HL-60 (cell line): Measurements from ENCODE around the gene KCNE4.

Experiments used
- DNase-seq, 2 experiments: peaks; one replicate each; pipeline ENCODE4 v3.0.0-alpha.2; 2010 to 2020; ENCODE audit warnings: low read depth in 1 of 2, low spot score in 1 of 2
- H3K27ac ChIP-seq: fragments of 250-450 bp; sonication (Bioruptor Pico); replicated peaks from 2 replicates; pipeline ENCODE4 v1.5.1; 2020; ENCODE audit warnings: mild to moderate bottlenecking, moderate library complexity
- H3K27me3 ChIP-seq: fragments of 250-450 bp; sonication (Bioruptor Pico); 2 replicates; pipeline ENCODE4 v1.5.1; 2021; ENCODE audit warnings: mild to moderate bottlenecking, moderate library complexity; ENCODE audit not compliant: insufficient read depth, poor library complexity, severe bottlenecking
- H3K4me3 ChIP-seq: replicated peaks from 2 replicates; pipeline ENCODE4 v1.5.1; 2011; ENCODE audit warnings: mild to moderate bottlenecking, control low read depth, low read length; ENCODE audit not compliant: insufficient read depth
- CTCF ChIP-seq: IDR thresholded peaks from one replicate; pipeline ENCODE4 v1.5.1; 2011; ENCODE audit warnings: low read length, control low read depth, inconsistent platforms; ENCODE audit not compliant: insufficient read depth
- GABPA ChIP-seq: IDR thresholded peaks from 2 replicates; pipeline ENCODE4 v1.6.1; 2012; ENCODE audit warnings: low read depth
- POLR2AphosphoS5 ChIP-seq: IDR thresholded peaks from 2 replicates; pipeline ENCODE4 v1.6.1; 2012; ENCODE audit warnings: low read depth
- SPI1 ChIP-seq: IDR thresholded peaks from 2 replicates; pipeline ENCODE4 v1.6.1; 2012; ENCODE audit warnings: low read depth, mild to moderate bottlenecking, borderline replicate concordance
- TF ChIP-seq, protein P1 (sequence below): IDR thresholded peaks from 2 replicates; pipeline ENCODE4 v1.6.1; 2012; ENCODE audit warnings: low read depth; ENCODE audit not compliant: insufficient replicate concordance

The KCNE4 gene

DNA sequence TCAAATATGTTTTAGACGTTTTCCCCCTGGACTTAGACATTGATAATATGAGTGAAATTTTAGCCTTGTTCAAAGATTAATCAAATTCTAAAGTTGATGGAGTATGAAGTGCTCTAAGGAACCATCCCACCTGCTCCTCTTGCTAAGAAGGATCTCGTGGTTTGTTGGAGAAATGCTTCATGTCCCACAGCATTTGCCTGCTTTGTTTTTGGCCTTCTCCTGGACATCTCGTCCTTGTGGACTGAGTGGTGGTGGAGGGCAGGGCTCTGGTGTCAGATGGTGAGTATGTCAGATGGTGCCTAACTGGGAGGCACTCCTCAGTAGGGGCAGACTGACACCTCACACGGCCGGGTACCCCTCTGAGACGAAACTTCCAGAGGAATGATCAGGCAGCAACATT, 39.7 kb upstream of the KCNE4 start:
- Histone ChIP-seq H3K27ac (no peak overlapping the region), H3K4me3 (no peak overlapping the region), H3K27me3 (no peaks in the 10 kb centered on the region)
- DNase-seq, result no peak
- TF ChIP-seq GABPA (no peak), SPI1 (no peak), CTCF (no peak), POLR2AphosphoS5 (no peak)
- TF ChIP-seq, protein P1, sequence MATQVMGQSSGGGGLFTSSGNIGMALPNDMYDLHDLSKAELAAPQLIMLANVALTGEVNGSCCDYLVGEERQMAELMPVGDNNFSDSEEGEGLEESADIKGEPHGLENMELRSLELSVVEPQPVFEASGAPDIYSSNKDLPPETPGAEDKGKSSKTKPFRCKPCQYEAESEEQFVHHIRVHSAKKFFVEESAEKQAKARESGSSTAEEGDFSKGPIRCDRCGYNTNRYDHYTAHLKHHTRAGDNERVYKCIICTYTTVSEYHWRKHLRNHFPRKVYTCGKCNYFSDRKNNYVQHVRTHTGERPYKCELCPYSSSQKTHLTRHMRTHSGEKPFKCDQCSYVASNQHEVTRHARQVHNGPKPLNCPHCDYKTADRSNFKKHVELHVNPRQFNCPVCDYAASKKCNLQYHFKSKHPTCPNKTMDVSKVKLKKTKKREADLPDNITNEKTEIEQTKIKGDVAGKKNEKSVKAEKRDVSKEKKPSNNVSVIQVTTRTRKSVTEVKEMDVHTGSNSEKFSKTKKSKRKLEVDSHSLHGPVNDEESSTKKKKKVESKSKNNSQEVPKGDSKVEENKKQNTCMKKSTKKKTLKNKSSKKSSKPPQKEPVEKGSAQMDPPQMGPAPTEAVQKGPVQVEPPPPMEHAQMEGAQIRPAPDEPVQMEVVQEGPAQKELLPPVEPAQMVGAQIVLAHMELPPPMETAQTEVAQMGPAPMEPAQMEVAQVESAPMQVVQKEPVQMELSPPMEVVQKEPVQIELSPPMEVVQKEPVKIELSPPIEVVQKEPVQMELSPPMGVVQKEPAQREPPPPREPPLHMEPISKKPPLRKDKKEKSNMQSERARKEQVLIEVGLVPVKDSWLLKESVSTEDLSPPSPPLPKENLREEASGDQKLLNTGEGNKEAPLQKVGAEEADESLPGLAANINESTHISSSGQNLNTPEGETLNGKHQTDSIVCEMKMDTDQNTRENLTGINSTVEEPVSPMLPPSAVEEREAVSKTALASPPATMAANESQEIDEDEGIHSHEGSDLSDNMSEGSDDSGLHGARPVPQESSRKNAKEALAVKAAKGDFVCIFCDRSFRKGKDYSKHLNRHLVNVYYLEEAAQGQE, result no peak

DNA sequence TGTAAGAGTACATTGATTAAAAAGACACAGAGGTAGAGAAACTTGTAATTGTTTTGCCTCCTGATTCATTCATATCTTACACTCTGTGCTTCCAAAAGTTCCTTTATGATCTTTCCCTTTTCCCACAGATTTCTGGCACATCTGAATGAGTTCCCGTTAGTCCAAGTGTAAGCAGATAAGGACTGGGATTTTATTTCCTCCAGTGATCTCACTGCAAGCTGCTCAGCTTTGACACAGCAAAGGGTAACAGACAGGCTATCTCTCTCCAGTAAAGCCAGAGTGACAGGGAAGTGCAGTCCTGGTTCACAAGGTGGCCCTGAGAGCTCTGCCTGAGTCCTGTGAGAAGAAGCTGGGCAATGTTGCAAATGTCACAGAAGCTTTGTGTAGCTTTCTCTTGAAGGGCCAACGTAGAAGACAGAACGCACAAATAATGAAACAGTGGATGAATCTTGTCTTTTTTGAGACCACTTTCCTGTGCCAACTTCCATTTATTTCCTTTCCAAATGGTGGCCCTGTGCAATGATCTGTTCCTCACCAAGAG, 32.5 kb upstream of the KCNE4 start:
- DNase-seq, result no peak
- Histone ChIP-seq H3K27me3 (no peaks in the 10 kb centered on the region), H3K4me3 (no peak overlapping the region), H3K27ac (no peak overlapping the region)
- no peak for TF ChIP-seq CTCF
- TF ChIP-seq GABPA, result no peak
- no peak for TF ChIP-seq SPI1

DNA sequence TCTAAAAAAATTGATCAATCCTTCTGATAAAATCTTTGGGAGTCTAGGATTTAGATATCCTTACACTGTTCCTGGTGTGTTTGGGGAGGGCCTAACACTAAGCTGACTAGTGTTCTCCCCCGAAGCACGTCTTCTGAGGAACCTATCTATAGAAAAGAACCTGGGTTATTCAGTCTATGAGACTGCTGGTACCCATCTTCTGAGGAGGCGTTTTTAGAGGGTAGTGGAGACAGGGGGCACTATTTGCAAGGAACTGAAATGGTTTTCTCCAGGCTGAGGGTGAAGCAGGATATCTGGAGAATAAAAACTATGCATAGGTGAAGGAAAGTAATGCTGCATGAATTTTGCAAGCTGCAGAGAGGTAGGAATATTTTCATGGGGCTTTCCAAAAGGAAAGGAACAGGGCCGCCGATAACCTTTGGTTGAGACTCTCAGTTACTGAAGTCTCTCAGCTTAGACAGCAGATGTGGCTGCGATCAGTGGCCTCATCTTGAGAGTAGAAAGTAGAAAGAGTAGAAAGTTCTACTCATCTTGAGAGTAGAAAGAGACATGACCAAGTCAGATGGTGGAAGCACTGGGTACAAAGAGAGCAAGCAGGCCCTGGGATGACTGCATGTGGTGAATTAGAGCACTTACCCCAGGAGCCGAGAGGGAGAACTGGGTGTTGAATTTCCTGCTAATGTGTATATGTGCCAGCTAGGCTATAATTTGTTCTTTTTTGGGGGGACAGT, 31.8 kb upstream of the KCNE4 start:
- H3K4me3 ChIP-seq, result no peak overlapping the region
- H3K27ac ChIP-seq, result no peak overlapping the region
- no peak for DNase-seq
- no peaks in the 10 kb centered on the region for H3K27me3 ChIP-seq
- no peak for TF ChIP-seq SPI1

DNA sequence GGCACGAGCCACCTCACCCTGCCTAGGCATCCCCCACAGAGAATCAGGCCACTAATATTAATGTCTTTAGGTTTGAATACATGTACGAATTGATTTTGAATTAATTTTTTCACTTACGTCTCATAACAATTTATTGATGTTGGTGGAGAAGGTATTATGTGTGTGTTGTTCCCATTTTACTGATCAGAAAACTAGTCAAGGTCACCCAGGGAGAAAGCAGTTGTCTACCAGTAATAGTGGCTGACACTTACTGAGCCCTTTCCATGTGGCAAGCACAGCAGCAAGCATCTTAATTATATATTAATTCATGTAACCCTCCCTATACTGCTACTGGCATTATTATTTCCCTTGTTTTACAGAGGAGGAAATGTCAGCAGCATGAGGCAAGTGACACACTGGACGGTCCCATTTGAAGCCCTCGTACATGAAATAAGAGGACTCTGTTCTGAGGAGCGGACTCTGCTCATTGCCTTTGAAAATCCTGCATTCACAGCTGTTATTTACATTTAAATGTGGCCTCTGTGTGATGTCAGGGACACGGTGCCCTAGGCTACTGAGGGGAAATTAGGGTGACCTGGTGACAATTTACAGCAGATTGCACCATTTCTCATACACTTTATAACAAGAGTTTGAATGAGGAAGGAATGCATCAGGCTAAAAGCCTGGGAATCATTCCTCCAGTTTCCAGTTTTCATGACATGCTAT, 30.9 kb upstream of the KCNE4 start:
- Histone ChIP-seq H3K27me3 (no peaks in the 10 kb centered on the region), H3K4me3 (no peak overlapping the region), H3K27ac (no peak overlapping the region)
- no peak for DNase-seq
- TF ChIP-seq CTCF (no peak), GABPA (no peak), SPI1 (no peak), POLR2AphosphoS5 (no peak)
- TF ChIP-seq, protein P1, result no peak
